Activated CD8-positive, alpha-beta T cell treated with anti-CD3 and anti-CD28 coated beads for 36 hours (primary cell): ENCODE data around the gene CACNA2D2. TPM values are rescaled to one million over a fixed set of nuclear protein-coding genes. Genes with fewer than 3 reads are reported as not detected.

Source experiments
- ATAC-seq: fragments of 200-7000 bp; cut with Tn5 transposase; one replicate; pipeline ENCODE4 v1.10.0; 2021; ENCODE audit warnings: mild to moderate bottlenecking, moderate library complexity
- CTCF ChIA-PET: fragments of 350-600 bp; sonication (Branson Sonifier 250); formaldehyde crosslinking; loops from one replicate; lab custom pipeline; 2021; ENCODE audit warnings: antibody characterized with exemption; lab: Charles Lee
- POLR2A ChIA-PET: fragments of 350-600 bp; sonication (Branson Sonifier 250); formaldehyde crosslinking; loops from one replicate; lab custom pipeline; 2021; ENCODE audit warnings: antibody characterized with exemption; lab: Charles Lee
- DNase-seq: peaks from one replicate; pipeline ENCODE4 v3.0.0-alpha.2; 2020
- H3K27ac Mint-ChIP-seq: one replicate; pipeline ENCODE4 v1.8.0; 2021; ENCODE audit warnings: mild to moderate bottlenecking, mixed read lengths
- H3K27me3 Mint-ChIP-seq: one replicate; pipeline ENCODE4 v1.8.0; 2021; ENCODE audit warnings: mixed read lengths
- H3K36me3 Mint-ChIP-seq: one replicate; pipeline ENCODE4 v1.8.0; 2021; ENCODE audit warnings: low read depth, mixed read lengths
- H3K4me1 Mint-ChIP-seq: one replicate; pipeline ENCODE4 v1.8.0; 2021; ENCODE audit warnings: low read depth, mixed read lengths
- H3K4me3 Mint-ChIP-seq: one replicate; pipeline ENCODE4 v1.8.0; 2021; ENCODE audit warnings: mild to moderate bottlenecking, moderate library complexity, mixed read lengths
- H3K9me3 Mint-ChIP-seq: one replicate; pipeline ENCODE4 v1.8.0; 2021; ENCODE audit warnings: mixed read lengths
- intact Hi-C: fragments of 100-400 bp; cut with micrococcal nuclease; formaldehyde crosslinking; loops from one replicate; pipeline ENCODE4 v1.10.0; 2022
- total RNA-seq, 2 experiments: library from RNA; stranded (reverse); gene quantifications; one replicate each; pipeline ENCODE4 v1.2.3, GENCODE V29; 2021
- TF ChIP-seq, protein P1 (sequence below): fragments of 200-600 bp; IDR thresholded peaks from one replicate; pipeline ENCODE4 v1.8.0; 2022; ENCODE audit warnings: antibody characterized with exemption, mild to moderate bottlenecking

The CACNA2D2 gene
- total RNA-seq, 2 experiments from 2014 or later = 1.6 to 2.1 TPM

DNA sequence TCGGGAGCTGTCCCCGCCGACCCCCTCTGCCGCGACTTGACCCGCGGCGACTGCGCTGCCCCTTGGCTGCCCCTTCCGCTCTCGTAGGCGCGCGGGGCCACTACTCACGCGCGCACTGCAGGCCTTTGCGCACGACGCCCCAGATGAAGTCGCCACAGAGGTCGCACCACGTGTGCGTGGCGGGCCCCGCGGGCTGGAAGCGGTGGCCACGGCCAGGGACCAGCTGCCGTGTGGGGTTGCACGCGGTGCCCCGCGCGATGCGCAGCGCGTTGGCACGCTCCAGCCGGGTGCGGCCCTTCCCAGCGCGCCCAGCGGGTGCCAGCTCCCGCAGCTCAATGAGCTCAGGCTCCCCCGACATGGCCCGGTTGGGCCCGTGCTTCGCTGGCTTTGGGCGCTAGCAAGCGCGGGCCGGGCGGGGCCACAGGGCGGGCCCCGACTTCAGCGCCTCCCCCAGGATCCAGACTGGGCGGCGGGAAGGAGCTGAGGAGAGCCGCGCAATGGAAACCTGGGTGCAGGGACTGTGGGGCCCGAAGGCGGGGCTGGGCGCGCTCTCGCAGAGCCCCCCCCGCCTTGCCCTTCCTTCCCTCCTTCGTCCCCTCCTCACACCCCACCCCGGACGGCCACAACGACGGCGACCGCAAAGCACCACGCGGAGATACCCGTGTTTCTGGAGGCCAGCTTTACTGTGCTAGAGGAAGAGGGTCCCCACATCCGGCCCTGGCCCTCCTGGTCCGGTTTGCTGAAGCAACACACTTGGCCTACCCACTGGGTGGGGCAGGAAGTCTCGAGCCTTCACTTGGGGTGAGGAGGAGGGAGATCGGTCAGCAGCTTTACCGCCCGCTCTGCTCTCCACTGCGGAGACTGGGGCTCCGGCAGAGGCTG, 162.7 kb downstream of the CACNA2D2 start, which contains the start of gene RASSF1:
Gene RASSF1, minus strand, starts transcription at position 389 of the 882 bp plus-strand sequence. Its CDS starts 31 bp downstream, at position 358.
- ChIA-PET CTCF (interaction anchor here (0.9 to 1.5 kb wide), 7 partner anchors 9 to 273 kb away, joined by 3 to 7 read pairs (median 3); partner anchors contain the start of genes CYB561D2, HYAL3, NAA80 and NPRL2), POLR2A (interaction anchor here (0.7 to 12.3 kb wide), 11 partner anchors 8 to 270 kb away, joined by 3 to 137 read pairs (median 5); partner anchors contain the start of genes C3orf18, CISH, CYB561D2 and HEMK1)
- TF ChIP-seq, protein P1, sequence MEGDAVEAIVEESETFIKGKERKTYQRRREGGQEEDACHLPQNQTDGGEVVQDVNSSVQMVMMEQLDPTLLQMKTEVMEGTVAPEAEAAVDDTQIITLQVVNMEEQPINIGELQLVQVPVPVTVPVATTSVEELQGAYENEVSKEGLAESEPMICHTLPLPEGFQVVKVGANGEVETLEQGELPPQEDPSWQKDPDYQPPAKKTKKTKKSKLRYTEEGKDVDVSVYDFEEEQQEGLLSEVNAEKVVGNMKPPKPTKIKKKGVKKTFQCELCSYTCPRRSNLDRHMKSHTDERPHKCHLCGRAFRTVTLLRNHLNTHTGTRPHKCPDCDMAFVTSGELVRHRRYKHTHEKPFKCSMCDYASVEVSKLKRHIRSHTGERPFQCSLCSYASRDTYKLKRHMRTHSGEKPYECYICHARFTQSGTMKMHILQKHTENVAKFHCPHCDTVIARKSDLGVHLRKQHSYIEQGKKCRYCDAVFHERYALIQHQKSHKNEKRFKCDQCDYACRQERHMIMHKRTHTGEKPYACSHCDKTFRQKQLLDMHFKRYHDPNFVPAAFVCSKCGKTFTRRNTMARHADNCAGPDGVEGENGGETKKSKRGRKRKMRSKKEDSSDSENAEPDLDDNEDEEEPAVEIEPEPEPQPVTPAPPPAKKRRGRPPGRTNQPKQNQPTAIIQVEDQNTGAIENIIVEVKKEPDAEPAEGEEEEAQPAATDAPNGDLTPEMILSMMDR = no peak
- intact Hi-C loops = no loop called here
- peaks cover 26% of the 10 kb centered on the region for H3K4me1 Mint-ChIP-seq
- H3K27me3 Mint-ChIP-seq = no peaks in the 10 kb centered on the region
- H3K36me3 Mint-ChIP-seq = peaks cover 37% of the 10 kb centered on the region
- no peaks in the 10 kb centered on the region for H3K9me3 Mint-ChIP-seq
- DNase-seq (peak; percentile 87), ATAC-seq (peak; percentile 37)
- peak within 1 kb of the TSS; percentile 91 for H3K27ac Mint-ChIP-seq
- H3K4me3 Mint-ChIP-seq = peak within 1 kb of the TSS; percentile 88

DNA sequence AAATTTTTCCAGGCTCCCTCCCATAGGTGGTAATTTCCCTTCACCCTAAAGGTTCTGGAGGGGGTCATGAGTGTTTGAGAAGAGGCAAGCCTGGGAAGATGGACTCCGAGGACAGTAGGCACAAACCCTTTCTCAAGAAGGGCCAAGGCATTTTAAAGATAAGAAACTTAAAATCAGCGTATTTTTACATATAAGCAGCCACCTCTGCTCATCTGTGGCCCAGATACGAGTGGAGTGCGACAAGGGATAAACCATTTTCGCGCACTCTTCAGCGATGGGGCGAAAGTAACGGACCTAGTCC, 163.3 kb downstream of the CACNA2D2 start:
- Mint-ChIP-seq H3K27ac (peak overlapping the region; percentile 91), H3K27me3 (no peaks in the 10 kb centered on the region), H3K4me3 (peak overlapping the region; percentile 88), H3K4me1 (peaks cover 28% of the 10 kb centered on the region), H3K9me3 (no peaks in the 10 kb centered on the region), H3K36me3 (peaks cover 43% of the 10 kb centered on the region)
- intact Hi-C loops = no loop called here
- ATAC-seq (no peak), DNase-seq (no peak)
- POLR2A ChIA-PET = interaction anchor here (0.8 to 12.3 kb wide), 11 partner anchors 7 to 270 kb away, joined by 3 to 137 read pairs (median 8); partner anchors contain the start of genes C3orf18, CISH, CYB561D2 and HEMK1
- TF ChIP-seq, protein P1 = no peak
- CTCF ChIA-PET = interaction anchor here (0.9 to 1.5 kb wide), 5 partner anchors 9 to 273 kb away, joined by 3 to 7 read pairs (median 3); partner anchors contain the start of genes CYB561D2, HYAL3, NAA80 and NPRL2

DNA sequence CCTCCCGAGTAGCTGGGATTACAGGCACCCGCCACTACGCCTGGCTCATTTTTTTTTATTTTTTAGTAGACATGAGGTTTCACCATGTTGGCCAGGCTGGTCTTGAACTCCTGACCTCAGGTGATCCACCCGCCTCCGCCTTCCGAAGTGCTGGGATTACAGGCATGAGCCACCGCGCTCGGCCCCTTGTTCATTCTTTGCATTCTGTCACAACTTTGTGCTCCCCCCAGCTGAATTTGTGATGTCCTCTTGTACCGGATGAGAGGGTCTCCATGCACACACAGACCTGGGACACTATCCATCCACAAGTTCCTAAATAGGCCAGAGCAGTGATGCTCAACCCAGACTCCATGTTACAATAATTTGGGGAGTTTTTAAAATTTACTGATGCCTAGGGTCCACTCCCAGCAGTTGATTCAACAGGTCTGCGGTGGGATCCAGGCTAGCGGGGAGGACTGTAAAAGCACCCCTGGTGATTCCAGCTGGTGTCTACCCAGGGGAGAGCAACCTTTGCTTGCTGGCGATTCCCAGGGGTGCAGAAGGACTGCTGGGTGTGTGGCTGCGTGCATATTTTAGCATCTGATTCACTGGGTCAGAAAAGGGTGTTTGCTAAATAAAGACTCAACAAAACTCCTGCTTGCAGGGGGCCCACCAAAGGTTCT, 163.8 kb downstream of the CACNA2D2 start:
- POLR2A ChIA-PET = interaction anchor here (1.3 to 12.3 kb wide), 8 partner anchors 8 to 271 kb away, joined by 3 to 137 read pairs (median 36); partner anchors contain the start of genes C3orf18, CISH, CYB561D2 and HEMK1
- Mint-ChIP-seq H3K36me3 (peaks cover 45% of the 10 kb centered on the region), H3K27me3 (no peaks in the 10 kb centered on the region), H3K4me3 (peak overlapping the region; percentile 88), H3K9me3 (no peaks in the 10 kb centered on the region), H3K4me1 (peaks cover 31% of the 10 kb centered on the region), H3K27ac (peak overlapping the region; percentile 91)
- intact Hi-C loops = no loop called here
- TF ChIP-seq, protein P1 = no peak
- DNase-seq (no peak), ATAC-seq (no peak)
- CTCF ChIA-PET = interaction anchor here (1.2 to 3.4 kb wide), 2 partner anchors 13 to 274 kb away, joined by 3 to 15 read pairs; partner anchors contain the start of genes CYB561D2 and NPRL2

DNA sequence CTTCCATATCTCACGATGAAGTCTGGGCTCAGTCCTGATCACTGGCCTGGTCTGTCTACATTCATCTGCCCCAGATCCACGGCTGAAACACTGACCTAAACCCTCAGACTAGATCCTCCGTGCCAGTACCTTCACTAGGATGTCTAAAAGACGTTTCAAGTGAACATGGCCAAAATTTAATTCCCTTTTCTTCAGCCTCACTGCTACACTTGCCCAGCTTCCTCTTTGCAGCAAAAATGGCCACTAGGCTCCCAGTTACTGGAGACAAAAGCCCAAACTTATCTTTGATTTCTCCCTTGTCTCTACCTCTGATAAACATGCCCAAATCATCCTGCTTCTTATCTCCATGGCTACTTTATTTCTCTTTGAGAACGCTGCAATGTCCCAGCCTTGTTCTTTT, 164.5 kb downstream of the CACNA2D2 start:
- ChIA-PET POLR2A (interaction anchor here (1.0 to 12.3 kb wide), 12 partner anchors 8 to 271 kb away, joined by 3 to 137 read pairs (median 16); partner anchors contain the start of genes C3orf18, CISH, CYB561D2 and HEMK1), CTCF (interaction anchor here (0.7 to 3.4 kb wide), 7 partner anchors 8 to 233 kb away, joined by 3 to 18 read pairs (median 6); partner anchors contain the start of genes CYB561D2, NPRL2, TMEM115 and ZMYND10)
- peaks cover 52% of the 10 kb centered on the region for H3K36me3 Mint-ChIP-seq
- H3K9me3 Mint-ChIP-seq = no peaks in the 10 kb centered on the region
- no peaks in the 10 kb centered on the region for H3K27me3 Mint-ChIP-seq
- H3K4me3 Mint-ChIP-seq = peak overlapping the region; percentile 88
- H3K4me1 Mint-ChIP-seq = peaks cover 37% of the 10 kb centered on the region
- DNase-seq (no peak), ATAC-seq (no peak)
- TF ChIP-seq, protein P1 = no peak
- H3K27ac Mint-ChIP-seq = peak overlapping the region; percentile 91
- intact Hi-C loops = no loop called here
